Fibroblast of lung (primary cell): Measurements from ENCODE around the gene ZBBX. TPM values are rescaled to one million over a fixed set of nuclear protein-coding genes. Genes with fewer than 3 reads are reported as not detected.

ENCODE experiments used
- DNase-seq, 2 donors: peaks; one replicate each; pipeline versions ENCODE4 v3.0.0 to v3.0.0-alpha.2; 2010; ENCODE audit warnings: low read depth in 2 of 2
- H2AFZ ChIP-seq: 2 replicates; pipeline ENCODE4 v1.5.1; 2012; ENCODE audit warnings: low read length, control low read depth, inconsistent platforms
- H3K27ac ChIP-seq: 2 replicates; pipeline ENCODE4 v1.5.1; 2011; ENCODE audit warnings: low read length, control low read depth; ENCODE audit not compliant: insufficient read depth
- H3K27me3 ChIP-seq: 2 replicates; pipeline ENCODE4 v1.5.1; 2011; ENCODE audit warnings: mild to moderate bottlenecking, low read length; ENCODE audit not compliant: control insufficient read depth, insufficient read depth
- H3K36me3 ChIP-seq: 2 replicates; pipeline ENCODE4 v1.5.1; 2011; ENCODE audit warnings: low read length; ENCODE audit not compliant: control insufficient read depth, insufficient read depth
- H3K4me1 ChIP-seq: 2 replicates; pipeline ENCODE4 v1.5.1; 2011; ENCODE audit warnings: low read length; ENCODE audit not compliant: control insufficient read depth, insufficient read depth; ENCODE audit errors: extremely low read depth
- H3K4me2 ChIP-seq: 2 replicates; pipeline ENCODE4 v1.5.1; 2011; ENCODE audit warnings: low read length, control low read depth; ENCODE audit not compliant: insufficient read depth; ENCODE audit errors: extremely low read depth
- H3K4me3 ChIP-seq, 4 experiments: fragments of 200-600 bp in 1 of 4; sonication (generic) in 1 of 4; replicated peaks in 1 of 4; 2 replicates each; pipeline ENCODE4 v1.5.1; 2011 to 2016; ENCODE audit warnings: low read length in 4 of 4, low read depth in 3 of 4, mild to moderate bottlenecking in 3 of 4, control low read depth in 2 of 4, inconsistent platforms in 1 of 4, mixed read lengths in 1 of 4; ENCODE audit not compliant: insufficient read depth in 1 of 4; ENCODE audit errors: control extremely low read depth in 1 of 4
- H3K79me2 ChIP-seq: 2 replicates; pipeline ENCODE4 v1.5.1; 2012; ENCODE audit warnings: mild to moderate bottlenecking, low read length, inconsistent platforms; ENCODE audit not compliant: control insufficient read depth, insufficient read depth
- H3K9ac ChIP-seq: 2 replicates; pipeline ENCODE4 v1.5.1; 2011; ENCODE audit warnings: mild to moderate bottlenecking, low read length, control low read depth; ENCODE audit not compliant: insufficient read depth
- H3K9me3 ChIP-seq: 2 replicates; pipeline ENCODE4 v1.5.1; 2012; ENCODE audit warnings: low read depth, low read length; ENCODE audit not compliant: control insufficient read depth, insufficient read depth
- H4K20me1 ChIP-seq: 2 replicates; pipeline ENCODE4 v1.5.1; 2011; ENCODE audit warnings: low read length; ENCODE audit not compliant: control insufficient read depth, insufficient read depth; ENCODE audit errors: extremely low read depth
- EZH2 ChIP-seq: IDR thresholded peaks from 2 replicates; pipeline ENCODE4 v1.5.1; 2012; ENCODE audit warnings: low read length, control low read depth, mild to moderate bottlenecking; ENCODE audit errors: missing control alignments
- polyA plus RNA-seq, 2 donors: library from polyadenylated mRNA; depleted of rRNA in 1 of 2; stranded (reverse) in 1 of 2; unstranded in 1 of 2; fragments of >200 nt; gene quantifications; 2 replicates each; pipeline ENCODE4 v1.2.1, GENCODE V29; 2011 to 2012; ENCODE audit warnings: missing spikeins in 1 of 2
- total RNA-seq: library from RNA; depleted of rRNA; stranded (reverse); fragments of >200 nt; gene quantifications from 2 replicates; pipeline ENCODE4 v1.2.1, GENCODE V29; 2014
- TF ChIP-seq, protein P1 (sequence below), 2 donors: IDR thresholded peaks in 1 of 2; conservative IDR thresholded peaks in 1 of 2; 1 replicate in 1 of 2; 2 replicates in 1 of 2; pipeline ENCODE4 v1.5.1; 2011 to 2012; ENCODE audit warnings: low read length in 2 of 2, control low read depth in 1 of 2, inconsistent platforms in 1 of 2, low read depth in 1 of 2, mild to moderate bottlenecking in 1 of 2

Gene ZBBX
- total and polyA plus RNA-seq, 2 donors (not counting 1 experiment from before 2014, with no cell fraction given) = 0.17 TPM; not detected in 1

- Histone ChIP-seq H3K4me3 (no peak overlapping the region), H3K36me3 (no peaks in the 10 kb centered on the region), H3K9me3 (no peaks in the 10 kb centered on the region), H3K27me3 (no peaks in the 10 kb centered on the region), H3K27ac (no peak overlapping the region), H3K9ac (no peak overlapping the region), H3K79me2 (no peaks in the 10 kb centered on the region), H3K4me2 (no peak overlapping the region), H3K4me1 (no peaks in the 10 kb centered on the region), H4K20me1 (no peaks in the 10 kb centered on the region), H2AFZ (no peak overlapping the region)
- TF ChIP-seq, protein P1, sequence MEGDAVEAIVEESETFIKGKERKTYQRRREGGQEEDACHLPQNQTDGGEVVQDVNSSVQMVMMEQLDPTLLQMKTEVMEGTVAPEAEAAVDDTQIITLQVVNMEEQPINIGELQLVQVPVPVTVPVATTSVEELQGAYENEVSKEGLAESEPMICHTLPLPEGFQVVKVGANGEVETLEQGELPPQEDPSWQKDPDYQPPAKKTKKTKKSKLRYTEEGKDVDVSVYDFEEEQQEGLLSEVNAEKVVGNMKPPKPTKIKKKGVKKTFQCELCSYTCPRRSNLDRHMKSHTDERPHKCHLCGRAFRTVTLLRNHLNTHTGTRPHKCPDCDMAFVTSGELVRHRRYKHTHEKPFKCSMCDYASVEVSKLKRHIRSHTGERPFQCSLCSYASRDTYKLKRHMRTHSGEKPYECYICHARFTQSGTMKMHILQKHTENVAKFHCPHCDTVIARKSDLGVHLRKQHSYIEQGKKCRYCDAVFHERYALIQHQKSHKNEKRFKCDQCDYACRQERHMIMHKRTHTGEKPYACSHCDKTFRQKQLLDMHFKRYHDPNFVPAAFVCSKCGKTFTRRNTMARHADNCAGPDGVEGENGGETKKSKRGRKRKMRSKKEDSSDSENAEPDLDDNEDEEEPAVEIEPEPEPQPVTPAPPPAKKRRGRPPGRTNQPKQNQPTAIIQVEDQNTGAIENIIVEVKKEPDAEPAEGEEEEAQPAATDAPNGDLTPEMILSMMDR (conservative IDR thresholded peaks at IDR 0.05 in 1 of 2, IDR thresholded peaks at IDR 0.05 in 1 of 2; ENCODE audit: low read depth in 1 of 2, low read length in 2 of 2) = no peak
- no peak for TF ChIP-seq EZH2
- DNase-seq = no peak
Measured at GRCh38 chr3:167375478-167375877, 4.6 kb downstream of the ZBBX start.

DNA sequence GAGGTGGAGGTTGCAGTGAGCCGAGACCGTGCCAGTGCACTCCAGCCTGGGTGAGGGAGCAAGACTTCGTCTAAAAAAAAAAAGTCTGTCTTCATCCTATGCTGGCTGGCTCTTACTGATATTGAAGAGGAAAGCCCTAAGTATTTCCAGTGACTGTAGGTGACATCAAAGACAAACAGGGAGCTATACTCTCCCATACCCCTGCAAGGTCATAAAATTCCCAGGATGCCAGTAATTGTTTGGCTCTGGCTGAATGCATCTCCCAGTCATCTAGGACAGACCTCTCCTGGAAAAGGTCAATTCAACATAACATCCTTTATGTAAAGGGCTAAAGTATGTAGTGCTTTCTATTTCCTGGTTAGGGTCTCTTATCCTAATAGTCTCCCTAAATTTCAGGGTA lies 8.0 kb downstream of the ZBBX start:
- H3K79me2 ChIP-seq = no peaks in the 10 kb centered on the region
- DNase-seq = no peak
- H3K4me3 ChIP-seq = no peak overlapping the region
- H3K27me3 ChIP-seq = no peaks in the 10 kb centered on the region
- H3K27ac ChIP-seq = no peak overlapping the region
- TF ChIP-seq, protein P1 (conservative IDR thresholded peaks at IDR 0.05 in 1 of 2, IDR thresholded peaks at IDR 0.05 in 1 of 2; ENCODE audit: low read depth in 1 of 2, low read length in 2 of 2) = no peak
- no peak for TF ChIP-seq EZH2
- no peak overlapping the region for H3K9ac ChIP-seq
- no peak overlapping the region for H3K4me2 ChIP-seq
- H4K20me1 ChIP-seq = no peaks in the 10 kb centered on the region
- H3K36me3 ChIP-seq = no peaks in the 10 kb centered on the region
- no peak overlapping the region for H2AFZ ChIP-seq
- no peaks in the 10 kb centered on the region for H3K9me3 ChIP-seq
- H3K4me1 ChIP-seq = no peaks in the 10 kb centered on the region

GRCh38 chr3:167361948-167362347 lies 18.1 kb downstream of the ZBBX start:
- no peaks in the 10 kb centered on the region for H3K4me1 ChIP-seq
- DNase-seq = no peak
- no peaks in the 10 kb centered on the region for H4K20me1 ChIP-seq
- H3K4me2 ChIP-seq = no peak overlapping the region
- H3K9ac ChIP-seq = no peak overlapping the region
- H3K4me3 ChIP-seq = no peak overlapping the region
- no peaks in the 10 kb centered on the region for H3K9me3 ChIP-seq
- H3K79me2 ChIP-seq = no peaks in the 10 kb centered on the region
- H2AFZ ChIP-seq = no peak overlapping the region
- H3K36me3 ChIP-seq = no peaks in the 10 kb centered on the region
- no peaks in the 10 kb centered on the region for H3K27me3 ChIP-seq
- TF ChIP-seq, protein P1 (conservative IDR thresholded peaks at IDR 0.05 in 1 of 2, IDR thresholded peaks at IDR 0.05 in 1 of 2; ENCODE audit: low read depth in 1 of 2, low read length in 2 of 2) = no peak
- TF ChIP-seq EZH2 = no peak
- H3K27ac ChIP-seq = no peak overlapping the region
